ENCODE results near the gene TTLL11.

- TF ChIP-seq CTCF (IDR thresholded peaks at IDR 0.05) = no peak
- no peak for TF ChIP-seq EP300 (IDR thresholded peaks at IDR 0.05)
Measured at GRCh38 chr9:122078557-122078956, 14.6 kb downstream of the TTLL11 start.

Measured in suprapubic skin (tissue), 3 donors.